ENCODE measurements around the gene MAD1L1.

Gene MAD1L1

GRCh38 chr7:1951600-1951999 is 281.1 kb downstream of the MAD1L1 start:
- no peak overlapping the region for H3K4me3 ChIP-seq (ENCODE audit: low read length)
- DNase-seq (ENCODE audit: low read depth, low spot score): no peak

GRCh38 chr7:1951159-1951536 is 281.6 kb downstream of the MAD1L1 start:
- H3K4me3 ChIP-seq (ENCODE audit: low read length): no peak overlapping the region
- no peak for DNase-seq (ENCODE audit: low read depth, low spot score)

- H3K4me3 ChIP-seq (ENCODE audit: low read length): no peak overlapping the region
- no peak for DNase-seq (ENCODE audit: low read depth, low spot score)
Measured at GRCh38 chr7:1950452-1951158, 282.1 kb downstream of the MAD1L1 start.

- no peak overlapping the region for H3K4me3 ChIP-seq (ENCODE audit: low read length)
- no peak for DNase-seq (ENCODE audit: low read depth, low spot score)
Measured at GRCh38 chr7:1950066-1950451, 282.7 kb downstream of the MAD1L1 start.

GRCh38 chr7:1949681-1950055 is 283.1 kb downstream of the MAD1L1 start:
- DNase-seq (ENCODE audit: low read depth, low spot score): no peak
- H3K4me3 ChIP-seq (ENCODE audit: low read length): no peak overlapping the region

GRCh38 chr7:1948887-1949680 is 283.7 kb downstream of the MAD1L1 start:
- H3K4me3 ChIP-seq (ENCODE audit: low read length): no peak overlapping the region
- no peak for DNase-seq (ENCODE audit: low read depth, low spot score)

- DNase-seq (ENCODE audit: low read depth, low spot score): no peak
- H3K4me3 ChIP-seq (ENCODE audit: low read length): no peak overlapping the region
Measured at GRCh38 chr7:1948301-1948796, 284.4 kb downstream of the MAD1L1 start.

- no peak for DNase-seq (ENCODE audit: low read depth, low spot score)
- no peak overlapping the region for H3K4me3 ChIP-seq (ENCODE audit: low read length)
Measured at GRCh38 chr7:1947586-1948217, 285.0 kb downstream of the MAD1L1 start.

- H3K4me3 ChIP-seq (ENCODE audit: low read length): no peak overlapping the region
- DNase-seq (ENCODE audit: low read depth, low spot score): no peak
Measured at GRCh38 chr7:1946773-1947450, 285.8 kb downstream of the MAD1L1 start.

- no peak overlapping the region for H3K4me3 ChIP-seq (ENCODE audit: low read length)
- DNase-seq (ENCODE audit: low read depth, low spot score): no peak
Measured at GRCh38 chr7:1946025-1946772, 286.5 kb downstream of the MAD1L1 start.

- no peak for DNase-seq (ENCODE audit: low read depth, low spot score)
- H3K4me3 ChIP-seq (ENCODE audit: low read length): no peak overlapping the region
Measured at GRCh38 chr7:1945558-1945957, 287.2 kb downstream of the MAD1L1 start.

- H3K4me3 ChIP-seq (ENCODE audit: low read length): no peak overlapping the region
- DNase-seq (ENCODE audit: low read depth, low spot score): no peak
Measured at GRCh38 chr7:1944619-1945210, 288.0 kb downstream of the MAD1L1 start.

- H3K4me3 ChIP-seq (ENCODE audit: low read length): no peak overlapping the region
- peak; percentile 32 for DNase-seq (ENCODE audit: low read depth, low spot score)
Measured at GRCh38 chr7:1943933-1944618, 288.7 kb downstream of the MAD1L1 start.

- DNase-seq (ENCODE audit: low read depth, low spot score): no peak
- H3K4me3 ChIP-seq (ENCODE audit: low read length): no peak overlapping the region
Measured at GRCh38 chr7:1943326-1943725, 289.4 kb downstream of the MAD1L1 start.

GRCh38 chr7:1942941-1943289 is 289.8 kb downstream of the MAD1L1 start:
- DNase-seq (ENCODE audit: low read depth, low spot score): no peak
- H3K4me3 ChIP-seq (ENCODE audit: low read length): no peak overlapping the region

- H3K4me3 ChIP-seq (ENCODE audit: low read length): no peak overlapping the region
- DNase-seq (ENCODE audit: low read depth, low spot score): no peak
Measured at GRCh38 chr7:1942243-1942940, 290.4 kb downstream of the MAD1L1 start.

GRCh38 chr7:1941464-1942242 is 291.1 kb downstream of the MAD1L1 start:
- DNase-seq (ENCODE audit: low read depth, low spot score): no peak
- H3K4me3 ChIP-seq (ENCODE audit: low read length): no peak overlapping the region
